SU-DHL-6 (cell line): Measurements from ENCODE around the gene ANKRD45.

Experiments
- EZH2phosphoT487 ChIP-seq: fragments of 200-600 bp; sonication (generic), shearing (Covaris generic); conservative IDR thresholded peaks from 2 replicates; pipeline ENCODE4 v1.6.1; 2018; ENCODE audit warnings: mild to moderate bottlenecking, antibody characterized with exemption, low read length, moderate library complexity, mixed read lengths
- TF ChIP-seq, protein P1 (sequence below): fragments of 200-600 bp; sonication (generic); IDR thresholded peaks from one replicate; pipeline ENCODE4 v1.5.1; 2017; ENCODE audit warnings: antibody characterized with exemption, mild to moderate bottlenecking, low read length, moderate library complexity; ENCODE audit not compliant: insufficient read depth, poor library complexity, severe bottlenecking

- TF ChIP-seq, protein P1, sequence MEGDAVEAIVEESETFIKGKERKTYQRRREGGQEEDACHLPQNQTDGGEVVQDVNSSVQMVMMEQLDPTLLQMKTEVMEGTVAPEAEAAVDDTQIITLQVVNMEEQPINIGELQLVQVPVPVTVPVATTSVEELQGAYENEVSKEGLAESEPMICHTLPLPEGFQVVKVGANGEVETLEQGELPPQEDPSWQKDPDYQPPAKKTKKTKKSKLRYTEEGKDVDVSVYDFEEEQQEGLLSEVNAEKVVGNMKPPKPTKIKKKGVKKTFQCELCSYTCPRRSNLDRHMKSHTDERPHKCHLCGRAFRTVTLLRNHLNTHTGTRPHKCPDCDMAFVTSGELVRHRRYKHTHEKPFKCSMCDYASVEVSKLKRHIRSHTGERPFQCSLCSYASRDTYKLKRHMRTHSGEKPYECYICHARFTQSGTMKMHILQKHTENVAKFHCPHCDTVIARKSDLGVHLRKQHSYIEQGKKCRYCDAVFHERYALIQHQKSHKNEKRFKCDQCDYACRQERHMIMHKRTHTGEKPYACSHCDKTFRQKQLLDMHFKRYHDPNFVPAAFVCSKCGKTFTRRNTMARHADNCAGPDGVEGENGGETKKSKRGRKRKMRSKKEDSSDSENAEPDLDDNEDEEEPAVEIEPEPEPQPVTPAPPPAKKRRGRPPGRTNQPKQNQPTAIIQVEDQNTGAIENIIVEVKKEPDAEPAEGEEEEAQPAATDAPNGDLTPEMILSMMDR = no peak
- no peak for TF ChIP-seq EZH2phosphoT487
Observed at GRCh38 chr1:173581383-173582079, 88.1 kb downstream of the ANKRD45 start.
